Eye (tissue), 1 donor: Measurements from ENCODE around the gene FAHD2A.
"Not testable (repeated sequence)": the region's sequence is repeated elsewhere in the genome, so short reads cannot be mapped to it uniquely, and the experiment has no call there.

Experiments used
- DNase-seq: peaks from one replicate; pipeline ENCODE4 v3.0.0-alpha.2; 2015

Gene FAHD2A

GRCh38 chr2:95442474-95443099, 40.1 kb downstream of the FAHD2A start:
- DNase-seq: not testable (repeated sequence)

- DNase-seq: not testable (repeated sequence)
Measured at GRCh38 chr2:95445317-95445716, 42.8 kb downstream of the FAHD2A start.

DNA sequence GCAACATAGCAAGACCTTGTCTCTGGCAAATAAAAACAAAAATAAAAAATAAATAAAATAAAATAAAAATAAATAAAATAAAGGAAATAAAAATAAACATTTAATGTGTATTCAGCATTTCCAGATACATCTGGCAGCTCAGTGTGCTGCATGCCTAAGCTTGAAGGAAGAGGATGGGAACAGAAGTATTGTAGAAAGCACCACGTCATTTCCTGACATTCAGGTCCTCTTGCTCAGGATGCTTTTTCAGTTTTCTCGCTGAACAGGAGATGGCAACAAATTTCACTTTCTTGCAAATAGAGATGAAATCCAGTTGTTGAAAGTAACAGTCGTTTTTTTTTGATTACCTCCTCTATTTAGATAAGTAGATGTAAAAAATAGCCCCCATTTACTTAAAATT, 60.8 kb downstream of the FAHD2A start:
- not testable (repeated sequence) for DNase-seq
